Activated gamma-delta T cell treated with anti-CD3 and anti-CD28 coated beads, Interleukin-2, amount 50 U/mL, for 16 hours (primary cell): ENCODE results near the gene DLGAP1.

Experiments used
- DNase-seq: peaks from one replicate; pipeline ENCODE4 v3.0.0-alpha.2; 2020; ENCODE audit warnings: low read depth

Gene DLGAP1

DNA sequence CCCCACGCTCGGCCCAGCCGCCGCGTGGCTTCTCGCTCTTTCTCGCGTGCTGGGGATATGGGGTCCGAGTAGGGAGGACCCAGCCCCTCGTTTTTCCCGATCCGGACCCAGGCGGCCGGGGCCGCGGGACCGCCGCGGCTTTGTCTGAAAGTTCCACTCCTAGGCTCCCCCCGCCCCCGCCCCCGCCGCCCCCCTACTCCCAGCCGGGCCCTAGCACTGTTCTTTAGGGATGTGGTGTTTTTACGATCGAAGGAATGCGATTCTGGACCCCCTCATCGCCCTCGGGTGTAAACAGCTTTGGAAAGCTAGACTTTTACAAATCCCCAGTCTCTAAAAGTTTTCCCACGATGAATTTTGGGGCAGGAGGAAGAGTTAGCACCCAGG, 1004.3 kb downstream of the DLGAP1 start:
- DNase-seq = no peak

- peak; percentile 62 for DNase-seq
Observed at GRCh38 chr18:3450012-3450798, 1004.9 kb downstream of the DLGAP1 start, which contains the start of gene TGIF1. TGIF1 (plus strand) TSS chr18:3450172; CDS start chr18:3450490, 318 bp downstream.

- no peak for DNase-seq
Observed at GRCh38 chr18:3449512-3450011, 1005.5 kb downstream of the DLGAP1 start.

- peak; percentile 77 for DNase-seq
Observed at GRCh38 chr18:3448838-3449511, 1006.1 kb downstream of the DLGAP1 start.

DNA sequence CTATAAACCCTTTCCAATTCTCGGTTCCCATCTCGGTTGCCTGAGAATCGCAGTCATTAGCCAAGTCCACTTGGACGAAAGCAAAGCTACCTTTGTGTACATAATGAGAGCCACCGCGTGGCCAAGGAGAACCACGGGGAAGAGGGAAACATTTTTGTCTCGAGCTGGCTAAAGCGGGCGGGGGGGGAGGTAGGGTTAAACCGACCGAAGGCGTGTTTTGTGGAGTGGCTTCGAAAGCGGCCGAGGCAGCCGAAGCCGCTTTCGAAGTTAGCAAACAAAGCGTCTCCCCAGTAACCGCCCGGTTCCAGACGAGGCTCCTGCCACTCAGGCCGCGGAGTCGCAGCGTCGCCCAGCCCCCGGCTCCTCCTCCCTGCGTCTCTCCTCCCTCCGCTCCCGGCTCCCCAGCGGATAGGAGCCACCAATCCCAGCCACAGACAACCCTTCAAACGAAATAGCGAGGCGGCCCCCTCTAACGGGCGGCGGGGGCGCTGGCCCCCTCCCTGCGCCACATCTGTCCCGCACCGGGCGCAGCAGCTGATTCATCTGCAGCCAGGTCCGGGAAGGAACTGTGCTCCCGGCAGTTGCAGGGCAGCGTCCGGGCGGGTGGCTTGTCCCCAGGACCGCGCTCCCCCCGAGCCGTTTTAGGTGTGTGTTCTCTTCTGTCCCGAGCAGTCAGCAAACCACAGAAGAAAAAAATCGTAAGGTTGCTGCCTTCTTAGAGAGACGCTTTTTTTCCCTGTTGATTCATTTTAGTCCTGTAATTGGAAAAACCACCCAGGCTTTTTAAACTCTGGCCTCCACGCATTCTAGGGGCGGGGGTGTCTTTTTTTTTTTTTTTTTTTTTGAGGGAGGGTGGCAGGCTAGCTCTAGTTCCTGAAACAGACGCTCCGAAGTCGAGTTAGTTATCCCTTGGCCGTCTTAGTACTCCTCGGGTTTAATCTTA, 1006.9 kb downstream of the DLGAP1 start:
- DNase-seq = peak; percentile 66

- DNase-seq = no peak
Observed at GRCh38 chr18:3447068-3447894, 1007.8 kb downstream of the DLGAP1 start.
